Bronchial epithelial cell (primary cell): ENCODE results near the gene MARCKS. TPM values are rescaled to one million over a fixed set of nuclear protein-coding genes. Genes with fewer than 3 reads are reported as not detected.

Experiments used
- DNase-seq: peaks from one replicate; pipeline ENCODE4 v3.0.0-alpha.2; 2010; ENCODE audit warnings: low read depth
- FAIRE-seq: peaks from 2 replicates; lab custom pipeline; 2011; peaks lifted over from hg19 to GRCh38; lab: Jason Lieb, UNC
- H3K27me3 ChIP-seq: 2 replicates; pipeline ENCODE4 v1.5.1; 2011; ENCODE audit warnings: low read length; ENCODE audit not compliant: control insufficient read depth, insufficient read depth
- H3K36me3 ChIP-seq: 2 replicates; pipeline ENCODE4 v1.5.1; 2011; ENCODE audit warnings: low read length; ENCODE audit not compliant: control insufficient read depth, insufficient read depth
- H3K4me3 ChIP-seq: 2 replicates; pipeline ENCODE4 v1.5.1; 2011; ENCODE audit warnings: mild to moderate bottlenecking, low read depth, low read length, control low read depth
- CTCF ChIP-seq: IDR thresholded peaks from 2 replicates; pipeline ENCODE4 v1.5.1; 2011; ENCODE audit warnings: mild to moderate bottlenecking, moderate library complexity, low read length, control low read depth, inconsistent platforms; ENCODE audit not compliant: insufficient read depth, severe bottlenecking
- total RNA-seq: library from RNA; depleted of rRNA; stranded (reverse); fragments of >200 nt; gene quantifications from 2 replicates; pipeline ENCODE4 v1.2.1, GENCODE V29; 2014

MARCKS gene
- total RNA-seq, 1 donor from 2014 or later: 74.5 TPM

DNA sequence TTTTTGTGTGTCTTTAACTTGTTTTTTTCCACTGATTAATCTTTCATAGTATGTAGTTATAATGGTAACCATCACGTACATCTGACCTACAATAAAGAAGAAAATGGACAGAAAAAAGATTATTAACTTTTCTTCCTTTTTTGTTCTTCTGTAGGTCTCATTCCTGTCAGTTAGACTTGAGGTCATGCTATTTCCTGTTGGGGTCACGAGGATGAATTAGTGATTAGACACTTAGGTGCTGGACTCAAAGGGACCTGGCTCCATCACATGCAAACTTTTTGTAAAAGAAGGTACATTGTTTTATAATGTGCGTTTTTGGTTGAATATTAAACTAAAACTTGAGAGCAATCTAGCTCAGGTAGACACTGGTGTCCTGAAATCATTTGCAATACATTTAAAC lies 14.8 kb downstream of the MARCKS start:
- no peak overlapping the region for H3K4me3 ChIP-seq
- no peak for TF ChIP-seq CTCF
- DNase-seq (no peak), FAIRE-seq (no peak)
- no peaks in the 10 kb centered on the region for H3K27me3 ChIP-seq
- H3K36me3 ChIP-seq: no peaks in the 10 kb centered on the region

- TF ChIP-seq CTCF: no peak
- DNase-seq: no peak
- H3K4me3 ChIP-seq: no peak overlapping the region
- no peaks in the 10 kb centered on the region for H3K27me3 ChIP-seq
- no peak for FAIRE-seq
- no peaks in the 10 kb centered on the region for H3K36me3 ChIP-seq
Measured at GRCh38 chr6:113873043-113873667, 16.0 kb downstream of the MARCKS start.

GRCh38 chr6:113875470-113875869 lies 18.3 kb downstream of the MARCKS start:
- DNase-seq: no peak
- H3K36me3 ChIP-seq: no peaks in the 10 kb centered on the region
- H3K4me3 ChIP-seq: no peak overlapping the region
- H3K27me3 ChIP-seq: no peaks in the 10 kb centered on the region
- FAIRE-seq: no peak
- TF ChIP-seq CTCF: no peak

DNA sequence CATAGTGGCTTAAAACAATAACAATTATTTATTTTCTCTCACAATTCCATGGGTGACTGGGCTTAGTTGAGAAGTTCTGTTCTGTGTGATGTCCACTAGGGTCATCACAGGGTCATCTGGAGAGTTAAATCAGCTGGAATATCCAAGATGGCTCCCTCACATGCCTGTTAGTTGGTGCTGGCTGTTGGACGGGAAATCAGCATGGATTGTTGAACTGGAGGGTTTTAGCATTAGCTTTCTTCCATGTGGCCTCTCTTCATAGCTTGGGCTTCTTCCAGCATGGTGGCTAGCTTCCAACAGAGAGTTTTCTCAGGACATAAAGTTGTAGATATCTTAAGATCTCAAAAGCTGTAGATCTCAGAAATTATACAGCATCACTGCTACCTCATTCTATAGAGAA lies 19.6 kb downstream of the MARCKS start:
- Histone ChIP-seq H3K4me3 (no peak overlapping the region), H3K36me3 (no peaks in the 10 kb centered on the region), H3K27me3 (no peaks in the 10 kb centered on the region)
- TF ChIP-seq CTCF: no peak
- no peak for FAIRE-seq
- DNase-seq: no peak

GRCh38 chr6:113879186-113880096 lies 22.3 kb downstream of the MARCKS start:
- H3K36me3 ChIP-seq: no peaks in the 10 kb centered on the region
- no peaks in the 10 kb centered on the region for H3K27me3 ChIP-seq
- TF ChIP-seq CTCF: peak; percentile 81
- DNase-seq (peak; percentile 75), FAIRE-seq (no peak)
- no peak overlapping the region for H3K4me3 ChIP-seq
